22Rv1 (cell line): ENCODE measurements around the gene ZNF398.

Source experiments
- H3K27ac ChIP-seq: fragments of 450-650 bp; 2 replicates; pipeline ENCODE4 v1.5.1; 2017
- CTCF ChIP-seq: fragments of 450-650 bp; IDR thresholded peaks from 2 replicates; pipeline ENCODE4 v1.5.1; 2017; ENCODE audit warnings: mild to moderate bottlenecking
- ZFX ChIP-seq: fragments of 450-650 bp; IDR thresholded peaks from 2 replicates; pipeline ENCODE4 v1.6.1; 2017; ENCODE audit warnings: antibody characterized with exemption, borderline replicate concordance

The ZNF398 gene

GRCh38 chr7:149136118-149136517, 11.1 kb upstream of the ZNF398 start:
- TF ChIP-seq CTCF (no peak), ZFX (no peak)
- H3K27ac ChIP-seq: no peak overlapping the region

- H3K27ac ChIP-seq: no peak overlapping the region
- TF ChIP-seq ZFX: no peak
Observed at GRCh38 chr7:149140831-149141230, 6.4 kb upstream of the ZNF398 start.

- no peak overlapping the region for H3K27ac ChIP-seq
- TF ChIP-seq CTCF (no peak), ZFX (no peak)
Observed at GRCh38 chr7:149141893-149142292, 5.4 kb upstream of the ZNF398 start.

GRCh38 chr7:149144436-149144922, 2.8 kb upstream of the ZNF398 start:
- H3K27ac ChIP-seq: peak overlapping the region; percentile 91

- peak overlapping the region; percentile 91 for H3K27ac ChIP-seq
- TF ChIP-seq CTCF (no peak), ZFX (no peak)
Observed at GRCh38 chr7:149145031-149145845, 2.0 kb upstream of the ZNF398 start.

- TF ChIP-seq ZFX: no peak
- no peak for TF ChIP-seq CTCF
- H3K27ac ChIP-seq: peak overlapping the region; percentile 91
Observed at GRCh38 chr7:149147752-149148653, 750 bp downstream of the ZNF398 start.

GRCh38 chr7:149150981-149151380, 3.7 kb downstream of the ZNF398 start:
- TF ChIP-seq ZFX (no peak), CTCF (no peak)
- no peak overlapping the region for H3K27ac ChIP-seq

GRCh38 chr7:149153346-149153745, 6.1 kb downstream of the ZNF398 start:
- 0 out of 2 replicates have a peak overlapping the region, but pooled peaks have one; percentile 5 for H3K27ac ChIP-seq
- no peak for TF ChIP-seq ZFX
- TF ChIP-seq CTCF: no peak
